HG02763 (cell line): ENCODE data around the gene VILL.

Experiments used
- ATAC-seq: cut with Tn5 transposase; IDR thresholded peaks from one replicate; pipeline ENCODE4 v1.9.1; 2021; ENCODE audit warnings: mild to moderate bottlenecking, moderate library complexity; ENCODE audit not compliant: unreplicated experiment

Gene VILL

DNA sequence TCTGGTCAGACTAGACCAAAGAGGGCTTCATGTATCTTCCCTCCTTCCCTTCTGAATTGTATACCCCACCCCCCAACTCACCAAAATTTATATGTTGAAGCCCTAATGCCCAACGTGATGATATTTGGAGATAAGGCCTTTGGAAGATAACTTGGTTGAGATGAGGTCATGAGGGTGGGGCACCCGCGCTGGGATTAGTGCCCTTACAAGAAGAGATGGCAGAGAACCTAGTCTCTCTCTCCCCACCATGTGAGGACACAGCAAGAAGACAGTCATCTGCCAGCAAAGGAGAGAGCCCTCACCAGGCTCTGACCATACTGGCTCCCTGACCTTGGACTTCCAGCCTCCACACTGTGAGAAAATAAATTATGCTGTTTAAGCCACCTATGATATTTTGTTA, 25.4 kb downstream of the VILL start:
- no peak for ATAC-seq

DNA sequence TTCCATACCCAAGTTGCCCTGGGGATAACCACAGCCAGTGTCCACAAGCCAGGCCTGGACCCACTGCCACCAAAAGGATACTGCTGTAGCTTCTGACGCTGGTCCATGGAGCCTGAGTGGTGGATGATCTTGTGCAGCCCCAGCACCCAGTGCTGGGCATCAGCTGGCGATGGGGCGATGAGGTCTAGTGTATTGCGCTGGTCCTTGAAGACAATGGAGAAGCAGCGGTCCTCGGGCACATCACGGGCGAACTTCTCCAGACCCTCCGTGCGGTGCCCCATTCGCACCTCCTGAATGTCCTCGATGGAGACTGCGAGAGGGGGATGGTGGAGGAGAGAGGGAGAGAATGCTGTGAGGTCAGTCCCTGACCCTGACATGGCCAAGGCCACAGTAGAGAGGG, 25.8 kb downstream of the VILL start:
- ATAC-seq = no peak

DNA sequence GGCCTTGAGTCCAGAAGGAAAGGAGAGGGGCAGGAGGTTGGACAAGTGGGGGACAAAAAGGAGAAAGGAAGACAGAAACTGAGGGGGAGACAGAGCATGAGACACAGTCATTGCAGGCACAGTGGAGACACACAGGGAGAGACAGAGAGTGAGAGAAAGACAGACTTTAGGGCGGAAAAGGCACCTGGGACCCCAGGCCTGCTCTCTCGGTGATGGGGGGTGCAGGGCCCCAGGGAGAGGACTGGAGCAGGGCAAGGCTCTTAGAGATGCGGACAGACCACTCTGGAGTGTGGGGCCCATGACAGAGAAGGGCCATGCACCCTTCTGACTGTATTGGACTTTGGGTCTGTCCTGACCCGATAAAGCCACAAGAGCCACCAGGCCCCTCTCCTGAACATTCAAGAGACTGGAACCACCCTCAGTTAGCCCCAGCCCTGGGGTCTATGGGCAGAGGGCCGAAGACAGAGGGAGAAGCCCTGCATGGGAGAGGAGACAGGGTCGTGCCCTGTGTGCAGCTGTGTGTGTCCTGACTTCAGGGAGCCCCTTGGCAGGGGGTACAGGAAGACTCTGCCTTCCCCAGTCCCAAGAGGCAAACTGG, 26.4 kb downstream of the VILL start:
- no peak for ATAC-seq

- no peak for ATAC-seq
These were observed 27.1 kb downstream of the VILL start for GRCh38 chr3:38017445-38018295.

DNA sequence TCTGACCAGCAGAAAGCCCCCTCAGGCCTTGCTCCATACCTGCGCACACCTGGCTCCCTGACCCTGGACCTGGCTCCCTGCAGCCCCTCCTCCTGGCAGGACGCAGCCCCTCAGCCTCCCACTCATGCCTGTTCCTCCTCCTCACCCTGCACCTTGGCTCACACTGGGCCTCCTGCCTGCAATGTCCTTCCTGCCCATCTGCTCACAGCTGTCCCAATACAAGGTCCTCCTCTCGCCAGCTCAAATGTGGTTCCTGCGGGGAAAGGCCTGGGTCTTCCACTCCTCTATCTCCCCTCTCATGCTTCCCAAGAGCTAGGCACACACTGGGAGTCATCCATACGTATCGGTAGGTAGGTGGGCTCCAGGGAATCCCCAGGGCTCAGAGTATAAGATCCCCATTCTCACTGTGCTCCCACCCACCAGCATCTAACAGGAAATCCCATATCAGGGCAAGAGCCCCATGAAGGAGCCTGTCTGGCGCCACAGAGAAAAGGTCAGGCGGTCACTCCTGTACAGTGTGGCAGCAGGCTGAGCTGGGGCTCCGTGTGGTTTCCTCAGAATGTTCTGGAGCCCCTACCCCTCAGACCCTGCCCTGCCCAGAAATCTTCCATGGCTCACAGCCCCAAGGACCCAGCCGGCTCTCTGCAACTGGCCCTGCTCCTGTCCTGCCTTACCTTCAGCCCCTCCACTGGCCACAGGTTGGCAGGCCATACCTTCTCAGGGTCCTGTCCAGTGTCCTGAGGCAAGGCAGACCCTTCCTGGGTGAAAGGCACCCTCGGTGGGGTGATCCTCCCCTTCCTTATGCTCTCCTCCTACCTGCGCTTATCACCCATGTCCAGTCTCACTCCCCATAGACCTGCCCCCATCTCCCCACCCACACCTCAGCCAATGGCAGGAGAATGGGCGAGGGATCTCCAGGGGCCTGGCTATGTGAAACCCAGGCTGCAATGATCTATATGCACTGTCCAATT, 28.0 kb downstream of the VILL start:
- ATAC-seq = no peak

- ATAC-seq = no peak
These were observed 29.2 kb downstream of the VILL start for GRCh38 chr3:38019658-38020341.

GRCh38 chr3:38020342-38020726, 29.7 kb downstream of the VILL start:
- no peak for ATAC-seq

GRCh38 chr3:38021196-38021595, 30.6 kb downstream of the VILL start:
- no peak for ATAC-seq

DNA sequence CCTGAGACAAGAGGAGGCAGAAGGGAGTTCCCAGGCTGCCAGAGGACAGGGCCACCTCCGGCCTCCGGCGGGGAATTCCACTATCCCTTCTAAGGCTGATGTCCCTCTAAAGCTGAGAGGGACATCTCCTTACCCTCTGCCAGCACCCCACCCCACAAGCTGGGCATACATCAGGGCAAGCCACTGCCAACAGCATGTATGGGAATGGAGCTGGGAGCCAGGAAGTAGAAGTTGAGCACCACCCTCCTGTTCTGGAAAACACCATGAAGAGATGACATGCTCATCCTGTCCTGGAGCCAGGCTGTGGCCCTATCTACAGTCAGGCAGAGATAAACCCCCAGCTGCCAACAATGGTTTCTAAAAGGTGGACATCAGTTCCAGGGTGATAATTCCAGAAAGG, 31.7 kb downstream of the VILL start:
- ATAC-seq = no peak

DNA sequence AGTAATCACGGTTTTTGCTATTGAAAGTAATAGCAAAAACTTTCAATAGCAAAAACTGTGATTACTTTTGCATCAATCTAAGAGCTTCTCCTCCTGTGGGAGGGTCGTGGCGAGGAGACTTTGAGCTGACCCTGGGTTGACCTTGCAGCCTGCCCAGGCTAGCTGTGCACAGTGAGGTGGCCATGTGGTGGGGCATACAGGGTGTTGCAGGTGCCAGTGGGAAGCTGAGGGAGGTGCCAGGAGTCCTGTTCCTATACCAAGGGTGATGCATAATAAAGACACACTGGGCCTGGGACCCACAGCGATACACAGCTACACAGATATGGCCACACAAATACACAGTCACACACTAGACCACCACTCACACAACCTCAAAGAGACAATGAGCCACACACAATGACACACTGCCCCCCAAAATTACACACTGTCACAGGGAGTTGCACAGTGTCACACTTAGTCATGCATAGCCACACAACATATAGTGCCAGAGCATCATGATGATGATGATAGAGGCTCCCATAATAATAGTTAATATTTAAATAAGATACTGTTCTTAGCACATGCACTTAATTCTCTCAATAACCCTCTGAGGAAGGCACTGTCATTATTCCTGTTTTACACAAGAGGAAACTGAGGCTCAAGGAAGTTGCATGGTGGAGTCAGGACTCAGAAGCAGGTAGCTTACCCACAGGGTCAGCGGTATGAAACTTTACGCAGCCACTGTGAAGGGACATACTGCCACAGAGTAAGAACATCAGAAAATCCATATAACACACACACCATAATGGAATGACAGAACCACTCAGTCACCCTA, 32.5 kb downstream of the VILL start:
- no peak for ATAC-seq

DNA sequence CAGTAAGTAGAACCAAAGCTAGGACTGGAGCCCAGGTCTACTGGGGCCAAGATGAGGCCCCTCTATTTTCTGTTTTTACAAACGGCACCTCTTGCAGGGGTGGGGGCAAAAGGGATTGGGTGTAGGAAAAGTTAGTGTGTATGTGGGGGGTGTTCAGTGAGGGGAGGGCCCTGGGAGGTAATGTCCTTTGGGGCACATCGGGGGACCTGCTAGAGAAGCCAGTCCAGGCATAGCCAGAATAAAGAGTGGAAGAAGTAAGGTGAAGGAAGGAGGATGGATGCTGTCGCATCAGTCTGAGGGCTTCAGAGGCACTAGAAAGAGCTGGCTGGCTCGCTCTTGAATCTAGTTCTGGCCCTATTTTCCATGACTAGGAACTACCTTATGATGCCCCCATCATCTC, 36.3 kb downstream of the VILL start:
- no peak for ATAC-seq

DNA sequence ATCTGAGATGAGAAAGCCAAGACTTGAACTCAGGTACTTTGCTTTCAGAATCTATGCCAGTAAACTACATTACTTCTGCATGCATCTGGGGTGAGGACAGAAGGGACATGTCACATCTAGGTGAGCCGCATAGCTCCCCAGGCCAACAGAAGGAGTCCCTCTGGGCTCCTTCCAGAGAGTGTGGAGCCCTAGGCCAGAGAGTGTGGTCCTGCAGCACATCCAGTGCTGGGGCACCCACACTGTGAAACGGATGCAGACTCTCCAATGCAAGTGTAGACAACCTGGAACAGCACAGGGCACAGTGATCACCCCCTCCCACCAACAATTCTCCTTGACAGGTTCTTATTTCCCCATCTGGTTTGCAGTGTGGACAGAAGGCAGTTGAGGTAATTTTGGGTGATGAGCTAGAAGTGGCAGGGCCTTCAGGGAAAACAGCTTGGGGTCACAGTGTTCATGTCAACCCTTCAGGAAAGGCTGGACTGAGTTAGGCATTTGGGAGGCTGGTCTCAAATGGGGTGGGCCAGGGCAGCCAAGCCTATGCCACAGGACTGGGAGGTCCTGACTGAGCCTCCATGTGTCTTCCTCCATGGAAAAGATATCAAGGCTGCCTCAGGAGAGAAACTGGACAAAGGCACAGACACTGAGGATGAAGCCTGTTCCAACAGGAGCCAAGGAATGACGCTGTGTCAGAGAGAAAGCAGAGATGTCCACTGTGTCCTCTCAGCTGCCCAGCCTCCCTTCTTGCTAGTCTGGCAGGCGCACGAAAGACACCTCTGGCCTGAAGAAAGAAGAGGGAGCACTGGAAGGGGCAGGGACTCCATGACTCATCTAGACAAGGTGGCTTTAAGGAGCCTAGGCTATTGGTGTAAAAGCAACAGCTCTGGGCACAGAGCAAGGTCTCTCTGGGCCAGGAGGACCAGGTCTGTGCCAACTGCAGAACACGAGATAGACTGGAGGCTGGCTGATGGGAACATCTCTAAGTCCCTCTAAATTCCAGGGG, 37.2 kb downstream of the VILL start:
- ATAC-seq = no peak

GRCh38 chr3:38028621-38029361, 38.2 kb downstream of the VILL start:
- ATAC-seq = no peak

DNA sequence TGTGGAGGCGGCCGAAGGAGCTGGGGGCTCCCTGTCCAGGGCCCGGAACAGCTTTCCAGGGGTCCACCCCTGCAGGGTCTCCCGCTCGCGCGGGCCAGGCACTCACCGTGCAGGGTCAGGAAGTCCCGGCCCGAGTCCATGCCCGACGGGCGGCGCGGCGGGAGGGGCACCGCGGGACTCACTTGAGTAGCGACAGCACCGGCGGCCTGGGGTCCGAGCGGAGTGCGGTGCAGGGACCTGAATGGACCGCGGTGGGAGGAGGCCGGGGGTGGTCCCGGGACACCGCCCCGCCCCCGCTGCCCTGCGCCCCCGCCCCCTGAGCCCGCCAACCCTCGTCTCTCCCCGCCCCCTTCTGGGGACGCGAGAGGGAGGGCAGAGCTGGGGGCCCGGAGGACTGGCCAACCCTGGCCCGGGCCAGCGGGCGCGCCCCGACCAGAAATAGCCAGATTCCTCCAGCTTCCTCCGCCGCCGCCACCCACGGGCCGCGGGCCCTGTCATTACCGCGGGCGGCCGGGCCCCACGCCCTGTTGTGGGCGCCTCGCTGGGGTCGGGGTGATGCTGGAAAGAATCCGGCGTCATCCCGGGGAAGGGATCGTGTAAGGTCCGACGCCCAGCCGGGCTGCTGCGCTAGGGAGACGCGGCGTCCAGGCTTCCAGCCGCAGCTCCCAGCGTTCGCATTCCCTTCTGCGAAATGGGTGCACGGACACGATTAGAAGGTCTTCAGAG, 39.0 kb downstream of the VILL start, which contains the start of gene PLCD1:
Gene PLCD1 (minus strand): TSS at position 243 of the 726 bp plus-strand sequence. CDS start 103 bp downstream, at position 140.
- ATAC-seq = no peak

- no peak for ATAC-seq
These were observed 39.8 kb downstream of the VILL start for GRCh38 chr3:38030126-38031021.
